Osteocyte (in vitro differentiated cells): ENCODE measurements around the gene RPL14. TPM values are rescaled to one million over a fixed set of nuclear protein-coding genes. Genes with fewer than 3 reads are reported as not detected.

Experiments
- DNase-seq: peaks from one replicate; pipeline ENCODE4 v3.0.0; 2021; ENCODE audit warnings: mixed read lengths; ENCODE audit not compliant: unreplicated experiment; ENCODE audit errors: extremely low spot score
- H3K27ac Mint-ChIP-seq: one replicate; pipeline ENCODE4 v1.8.0; 2021; ENCODE audit warnings: mild to moderate bottlenecking, mixed read lengths; ENCODE audit not compliant: unreplicated experiment
- H3K27me3 Mint-ChIP-seq: one replicate; pipeline ENCODE4 v1.8.0; 2021; ENCODE audit warnings: mixed read lengths; ENCODE audit not compliant: unreplicated experiment
- H3K36me3 Mint-ChIP-seq: one replicate; pipeline ENCODE4 v1.8.0; 2021; ENCODE audit warnings: mixed read lengths; ENCODE audit not compliant: unreplicated experiment
- H3K4me1 Mint-ChIP-seq: one replicate; pipeline ENCODE4 v1.8.0; 2021; ENCODE audit warnings: mixed read lengths; ENCODE audit not compliant: unreplicated experiment
- H3K4me3 Mint-ChIP-seq: one replicate; pipeline ENCODE4 v1.8.0; 2021; ENCODE audit warnings: mild to moderate bottlenecking, moderate library complexity, mixed read lengths; ENCODE audit not compliant: unreplicated experiment
- H3K9me3 Mint-ChIP-seq: one replicate; pipeline ENCODE4 v1.8.0; 2021; ENCODE audit warnings: mixed read lengths; ENCODE audit not compliant: unreplicated experiment
- CTCF ChIP-seq: fragments of 200-600 bp; sonication (generic); IDR thresholded peaks from 2 replicates; pipeline ENCODE4 v1.5.0; 2021; ENCODE audit warnings: antibody characterized with exemption, mild to moderate bottlenecking, moderate library complexity
- total RNA-seq: library from RNA; stranded (reverse); gene quantifications from 2 replicates; pipeline ENCODE4 v1.2.1, GENCODE V29; 2021

RPL14 gene
- total RNA-seq, 1 donor from 2014 or later: 1,629 TPM

- DNase-seq: no peak
- H3K4me1 Mint-ChIP-seq: no peaks in the 10 kb centered on the region
- no peak overlapping the region for H3K27ac Mint-ChIP-seq
- no peak overlapping the region for H3K4me3 Mint-ChIP-seq
- H3K27me3 Mint-ChIP-seq: no peaks in the 10 kb centered on the region
- peaks cover 33% of the 10 kb centered on the region for H3K36me3 Mint-ChIP-seq
- no peak for TF ChIP-seq CTCF
- H3K9me3 Mint-ChIP-seq: peaks cover 14% of the 10 kb centered on the region
These were observed 30.0 kb downstream of the RPL14 start for GRCh38 chr3:40487172-40487571.

DNA sequence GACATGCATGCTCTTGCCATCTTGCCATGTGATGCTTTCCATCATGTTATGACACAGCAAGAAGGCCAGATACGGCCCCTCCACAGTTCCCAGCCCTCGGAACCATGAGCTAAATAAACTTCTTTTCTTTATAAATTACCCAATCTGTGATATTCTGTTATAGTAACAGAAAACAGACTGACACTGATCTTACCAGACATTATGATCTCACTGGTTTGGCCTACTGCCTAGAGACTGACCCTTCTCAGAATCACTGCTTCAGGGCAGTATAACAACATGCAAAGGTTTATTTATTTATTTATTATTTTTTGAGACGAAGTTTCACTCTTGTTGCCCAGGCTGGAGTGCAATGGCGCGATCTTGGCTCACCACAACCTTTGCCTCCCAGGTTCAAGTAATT, 33.8 kb downstream of the RPL14 start:
- Mint-ChIP-seq H3K36me3 (peaks cover 25% of the 10 kb centered on the region), H3K4me1 (no peaks in the 10 kb centered on the region), H3K27ac (no peak overlapping the region), H3K9me3 (peaks cover 13% of the 10 kb centered on the region), H3K27me3 (no peaks in the 10 kb centered on the region), H3K4me3 (no peak overlapping the region)
- TF ChIP-seq CTCF: no peak
- DNase-seq: no peak

DNA sequence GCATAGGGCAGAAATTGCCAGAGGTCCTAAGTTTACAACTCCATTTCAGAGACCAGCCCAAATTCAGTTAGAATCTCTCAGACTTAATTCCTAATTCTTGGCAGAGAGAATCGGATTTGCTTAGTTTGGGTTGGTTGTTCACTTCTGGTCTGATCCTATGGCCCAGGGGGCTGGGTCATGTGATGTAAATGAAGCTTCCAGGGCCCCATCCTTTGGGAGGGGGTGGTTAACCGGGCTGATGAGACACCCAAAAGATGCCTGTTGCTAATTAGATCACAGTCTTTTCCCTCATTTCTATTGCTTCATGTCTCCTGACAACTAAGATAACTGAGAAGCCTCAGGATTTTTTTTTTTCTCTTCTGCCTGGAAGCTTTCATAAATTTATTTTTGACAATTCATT, 37.6 kb downstream of the RPL14 start:
- Mint-ChIP-seq H3K4me1 (no peaks in the 10 kb centered on the region), H3K27ac (no peak overlapping the region), H3K27me3 (no peaks in the 10 kb centered on the region), H3K4me3 (no peak overlapping the region), H3K36me3 (no peaks in the 10 kb centered on the region), H3K9me3 (no peaks in the 10 kb centered on the region)
- DNase-seq: no peak
- no peak for TF ChIP-seq CTCF

DNA sequence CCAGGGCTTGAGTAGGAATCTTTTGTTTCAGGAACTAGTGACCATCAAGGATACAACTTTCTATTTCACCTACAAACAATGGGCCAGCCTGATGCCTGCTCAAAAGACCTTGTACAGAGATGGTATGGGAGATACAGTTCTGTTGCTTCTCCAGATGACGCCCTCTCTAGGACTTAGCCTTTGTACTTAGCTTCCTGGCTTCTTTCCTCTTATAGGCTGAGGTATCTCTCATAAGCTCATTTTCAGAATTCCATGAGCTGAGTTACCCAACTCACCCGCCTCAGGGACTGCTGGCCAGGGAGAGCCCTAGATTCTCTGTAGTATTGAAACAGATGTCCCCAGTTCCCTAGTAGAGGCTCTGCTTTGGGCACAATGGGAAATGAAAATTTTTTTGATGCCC, 40.1 kb downstream of the RPL14 start:
- Mint-ChIP-seq H3K27ac (no peak overlapping the region), H3K27me3 (no peaks in the 10 kb centered on the region), H3K36me3 (no peaks in the 10 kb centered on the region), H3K4me3 (no peak overlapping the region), H3K4me1 (no peaks in the 10 kb centered on the region), H3K9me3 (no peaks in the 10 kb centered on the region)
- no peak for TF ChIP-seq CTCF
- no peak for DNase-seq

GRCh38 chr3:40499952-40500351, 42.8 kb downstream of the RPL14 start:
- no peak for DNase-seq
- no peaks in the 10 kb centered on the region for H3K36me3 Mint-ChIP-seq
- H3K27me3 Mint-ChIP-seq: no peaks in the 10 kb centered on the region
- no peak overlapping the region for H3K27ac Mint-ChIP-seq
- no peaks in the 10 kb centered on the region for H3K9me3 Mint-ChIP-seq
- H3K4me1 Mint-ChIP-seq: peaks cover 5% of the 10 kb centered on the region
- TF ChIP-seq CTCF: no peak
- H3K4me3 Mint-ChIP-seq: no peak overlapping the region
